T-helper 22 cell (primary cell): ENCODE data around the gene ACADM.
"Not testable (repeated sequence)": the region's sequence is repeated elsewhere in the genome, so short reads cannot be mapped to it uniquely, and the experiment has no call there.

Source experiments
- DNase-seq: peaks from one replicate; pipeline ENCODE4 v3.0.0-alpha.2; 2020; ENCODE audit warnings: low read depth

Gene ACADM

DNA sequence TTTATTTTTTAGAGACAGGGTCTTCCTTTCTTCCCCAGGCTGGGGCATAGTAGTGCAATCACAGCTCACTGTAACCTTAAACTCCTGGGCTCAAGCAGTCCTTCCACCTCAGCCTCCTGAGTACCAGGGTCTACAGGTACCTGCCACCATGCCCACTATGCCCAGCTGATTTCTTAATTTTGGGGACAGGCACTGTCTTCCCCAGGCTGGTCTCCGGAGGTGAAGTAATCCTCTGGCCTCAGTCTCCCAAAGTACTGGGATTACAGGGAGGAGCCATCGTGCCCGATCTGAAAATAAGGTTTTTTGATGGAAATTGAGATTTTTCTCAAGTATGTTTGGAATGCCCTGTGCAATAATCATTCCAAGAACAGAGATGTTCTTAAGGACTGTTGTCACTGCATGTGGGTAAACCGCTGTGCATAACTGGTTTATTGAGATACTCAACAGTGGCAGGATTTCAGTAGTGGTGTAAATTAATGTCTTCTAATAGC is 71.2 kb downstream of the ACADM start:
- no peak for DNase-seq

GRCh38 chr1:75796376-75797272 is 72.1 kb downstream of the ACADM start, which contains the start of gene MSH4:
TSS of gene MSH4 (plus strand) at chr1:75796882. CDS start at chr1:75796986, 104 bp downstream.
- DNase-seq, result no peak

- no peak for DNase-seq
Measured at GRCh38 chr1:75797273-75797588, 72.7 kb downstream of the ACADM start.

DNA sequence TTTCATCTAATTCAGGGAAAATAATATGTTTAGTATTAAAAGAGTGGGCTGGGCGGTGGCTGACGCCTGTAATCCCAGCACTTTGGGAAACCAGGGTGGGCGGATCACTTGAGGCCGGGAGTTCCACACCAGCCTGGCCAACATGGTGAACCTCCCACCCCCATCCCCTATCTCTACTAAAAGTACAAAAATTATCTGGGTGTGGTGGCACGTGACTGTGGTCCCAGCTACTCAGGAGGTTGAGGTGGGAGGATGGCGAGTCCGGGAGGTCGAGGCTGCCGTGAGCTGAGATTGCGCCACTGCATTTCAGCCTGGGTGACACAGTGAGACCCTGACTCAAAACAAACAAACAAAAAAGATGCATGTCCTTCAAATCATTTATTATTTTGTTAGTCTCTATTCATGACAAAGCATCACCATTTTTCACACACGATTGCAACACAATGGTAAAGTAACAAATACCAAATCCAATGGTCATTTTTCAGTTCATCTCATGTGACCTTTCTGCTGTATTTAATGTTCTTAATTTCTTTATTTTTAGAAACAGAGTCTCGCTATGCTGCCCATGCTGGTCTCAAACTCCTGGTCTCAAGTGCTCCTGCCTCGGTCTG is 73.2 kb downstream of the ACADM start:
- no peak for DNase-seq

- DNase-seq, result not testable (repeated sequence)
Measured at GRCh38 chr1:75801480-75801879, 77.0 kb downstream of the ACADM start.

DNA sequence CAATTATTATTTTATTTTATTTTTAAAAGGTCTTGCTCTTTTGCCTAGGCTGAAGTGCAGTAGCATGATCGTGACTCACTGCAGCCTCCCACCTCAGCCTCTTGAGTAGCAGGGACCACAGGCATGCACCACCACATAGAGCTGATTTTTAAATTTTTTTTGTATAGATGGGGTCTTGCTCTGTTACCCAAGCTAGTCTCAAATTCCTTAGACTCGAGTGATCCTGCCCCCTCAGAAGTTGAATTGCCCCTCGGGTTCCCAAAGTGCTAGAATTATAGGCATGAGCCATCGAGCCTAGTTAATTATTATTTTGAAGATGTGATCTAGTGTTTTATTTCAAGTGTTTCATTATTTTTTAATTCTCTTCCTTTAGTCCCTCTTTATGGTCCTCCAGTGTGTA is 84.4 kb downstream of the ACADM start:
- no peak for DNase-seq

DNA sequence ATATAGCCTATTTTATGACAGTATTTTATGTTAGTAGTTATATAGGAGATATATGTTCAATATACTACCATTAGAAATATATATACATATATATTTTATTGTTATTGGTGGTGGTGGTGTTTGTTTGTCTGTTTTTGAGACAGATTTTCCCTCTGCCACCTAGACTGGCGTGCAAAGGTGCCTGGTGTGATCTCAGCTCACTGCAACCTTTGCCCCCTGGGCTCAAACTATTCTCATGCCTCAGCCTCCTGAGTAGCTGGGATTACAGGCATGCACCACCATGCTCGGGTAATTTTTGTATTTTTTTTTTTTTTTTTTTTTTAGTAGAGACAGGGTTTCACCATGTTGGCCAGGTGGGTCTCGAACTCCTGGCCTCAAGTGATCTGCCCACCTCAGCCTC is 85.6 kb downstream of the ACADM start:
- not testable (repeated sequence) for DNase-seq

DNA sequence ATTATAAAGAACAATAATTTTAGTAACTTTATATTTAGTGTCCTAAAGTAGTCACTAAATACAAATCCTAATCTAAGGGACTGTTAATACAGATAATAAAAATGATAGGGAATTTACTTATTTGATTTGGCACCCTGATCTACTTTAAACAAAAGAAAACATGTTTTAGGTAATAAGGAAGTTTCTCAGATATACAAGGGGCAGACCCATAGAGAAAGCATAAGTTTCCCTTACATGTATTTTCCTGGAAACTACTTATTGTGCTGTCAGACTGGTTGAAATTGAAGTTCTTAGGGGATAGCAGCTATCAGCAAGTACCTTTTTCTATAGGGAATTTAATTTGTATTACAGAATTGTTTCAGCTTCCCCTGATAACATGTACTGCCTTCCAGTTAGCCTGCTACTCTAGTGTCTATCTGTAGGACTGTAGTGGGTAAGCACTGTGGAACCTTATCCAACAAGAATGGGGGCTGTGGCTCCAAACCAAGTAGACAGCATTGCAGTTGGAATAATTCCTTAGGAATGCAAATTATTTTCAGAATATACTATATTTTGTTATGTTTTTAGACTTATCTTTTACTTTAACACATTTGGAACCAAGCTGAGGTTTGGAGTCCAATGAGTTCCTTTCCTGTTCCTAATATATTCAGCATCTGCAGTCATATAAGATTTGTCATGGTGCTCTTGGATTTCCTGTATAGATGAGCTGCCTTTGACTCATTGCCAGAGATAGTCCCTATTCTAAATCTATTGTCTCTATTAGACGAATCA is 86.9 kb downstream of the ACADM start:
- no peak for DNase-seq

DNA sequence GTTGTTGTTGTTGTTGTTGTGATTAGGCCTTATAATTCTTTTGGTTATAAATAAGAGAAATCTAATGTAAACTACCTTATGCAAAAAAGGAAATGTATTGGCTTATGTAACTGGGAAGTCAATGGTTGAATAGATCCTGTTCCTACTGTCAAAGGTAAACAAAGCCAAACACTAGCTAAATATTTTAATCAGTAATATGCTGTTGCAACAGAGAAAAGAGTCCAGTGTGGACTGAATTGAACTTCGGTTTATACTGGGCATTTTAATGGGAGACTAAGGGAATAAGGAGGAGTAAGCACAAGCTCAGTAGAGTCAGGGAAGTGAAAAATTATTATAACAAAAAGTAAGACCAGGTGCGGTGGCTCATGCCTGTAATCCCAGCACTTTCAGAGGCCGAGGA is 87.6 kb downstream of the ACADM start:
- DNase-seq, result no peak
